ENCODE data around the gene TIMM17A.

- TF ChIP-seq, protein P1, sequence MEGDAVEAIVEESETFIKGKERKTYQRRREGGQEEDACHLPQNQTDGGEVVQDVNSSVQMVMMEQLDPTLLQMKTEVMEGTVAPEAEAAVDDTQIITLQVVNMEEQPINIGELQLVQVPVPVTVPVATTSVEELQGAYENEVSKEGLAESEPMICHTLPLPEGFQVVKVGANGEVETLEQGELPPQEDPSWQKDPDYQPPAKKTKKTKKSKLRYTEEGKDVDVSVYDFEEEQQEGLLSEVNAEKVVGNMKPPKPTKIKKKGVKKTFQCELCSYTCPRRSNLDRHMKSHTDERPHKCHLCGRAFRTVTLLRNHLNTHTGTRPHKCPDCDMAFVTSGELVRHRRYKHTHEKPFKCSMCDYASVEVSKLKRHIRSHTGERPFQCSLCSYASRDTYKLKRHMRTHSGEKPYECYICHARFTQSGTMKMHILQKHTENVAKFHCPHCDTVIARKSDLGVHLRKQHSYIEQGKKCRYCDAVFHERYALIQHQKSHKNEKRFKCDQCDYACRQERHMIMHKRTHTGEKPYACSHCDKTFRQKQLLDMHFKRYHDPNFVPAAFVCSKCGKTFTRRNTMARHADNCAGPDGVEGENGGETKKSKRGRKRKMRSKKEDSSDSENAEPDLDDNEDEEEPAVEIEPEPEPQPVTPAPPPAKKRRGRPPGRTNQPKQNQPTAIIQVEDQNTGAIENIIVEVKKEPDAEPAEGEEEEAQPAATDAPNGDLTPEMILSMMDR (conservative IDR thresholded peaks at IDR 0.05; ENCODE audit: low read length): no peak
- no peak for TF ChIP-seq EZH2phosphoT487 (IDR thresholded peaks at IDR 0.05; ENCODE audit: borderline replicate concordance, low read depth, low read length)
Observed at GRCh38 chr1:201955729-201956143, 433 bp downstream of the TIMM17A start.

Measured in OCI-LY7 (cell line).